Measurements from ENCODE around the gene KCNK1.

Gene KCNK1

DNA sequence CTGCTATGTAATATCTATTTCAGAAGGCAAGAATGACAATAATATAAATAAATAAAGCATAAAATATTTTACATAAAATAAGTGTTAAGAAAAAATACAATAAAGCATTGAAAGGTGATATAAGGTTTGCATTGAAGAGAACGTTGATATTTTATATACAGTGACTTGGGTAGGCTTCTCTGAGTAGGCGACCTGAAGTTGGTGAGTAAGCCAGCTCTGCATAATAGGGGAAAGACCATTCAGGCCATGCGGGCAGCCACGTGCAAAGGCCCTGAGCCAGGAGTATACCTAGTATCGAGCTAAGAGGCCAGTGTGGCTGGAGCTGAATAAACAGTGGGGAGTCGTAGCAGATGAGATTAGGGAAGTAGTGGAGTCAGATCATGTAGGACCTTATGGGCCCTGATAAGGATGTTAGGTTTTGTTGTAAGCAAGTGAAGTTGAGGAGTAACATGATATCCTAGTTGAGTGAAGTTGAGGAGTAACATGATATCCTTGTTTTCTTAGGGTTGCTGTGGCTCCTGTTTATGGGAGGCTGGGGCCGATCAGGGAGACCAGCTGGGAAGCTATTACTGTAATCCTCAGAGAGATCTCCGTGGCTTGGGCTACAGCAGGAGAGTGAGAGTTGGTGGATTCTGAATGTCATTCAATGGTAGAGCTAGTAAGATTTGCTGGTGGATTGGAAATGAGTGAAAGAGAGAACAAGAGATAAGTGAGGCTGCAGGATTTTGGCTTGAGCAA is 22.0 kb downstream of the KCNK1 start:
- no peak for DNase-seq (ENCODE audit: extremely low read depth in 1 of 2, low read depth in 1 of 2)

DNA sequence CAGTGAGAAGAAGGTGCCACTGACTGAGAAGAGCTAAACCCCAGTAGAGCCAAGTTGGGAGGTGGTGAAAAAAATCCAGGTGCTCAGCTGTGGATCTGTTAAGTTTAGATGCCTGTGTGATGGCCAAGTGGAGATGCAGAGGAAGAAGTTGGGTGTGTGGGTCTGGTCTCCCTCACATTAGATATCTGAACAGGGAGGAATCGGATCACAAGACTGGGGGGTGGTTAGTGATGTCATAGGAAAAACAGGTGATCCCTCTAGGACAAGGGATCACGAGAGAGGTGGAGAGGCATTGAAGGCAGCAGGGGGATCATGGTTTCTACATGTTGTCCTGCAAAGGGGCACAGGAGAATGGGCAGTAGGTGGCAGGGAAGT is 22.6 kb downstream of the KCNK1 start:
- no peak for DNase-seq (ENCODE audit: extremely low read depth in 1 of 2, low read depth in 1 of 2)

DNA sequence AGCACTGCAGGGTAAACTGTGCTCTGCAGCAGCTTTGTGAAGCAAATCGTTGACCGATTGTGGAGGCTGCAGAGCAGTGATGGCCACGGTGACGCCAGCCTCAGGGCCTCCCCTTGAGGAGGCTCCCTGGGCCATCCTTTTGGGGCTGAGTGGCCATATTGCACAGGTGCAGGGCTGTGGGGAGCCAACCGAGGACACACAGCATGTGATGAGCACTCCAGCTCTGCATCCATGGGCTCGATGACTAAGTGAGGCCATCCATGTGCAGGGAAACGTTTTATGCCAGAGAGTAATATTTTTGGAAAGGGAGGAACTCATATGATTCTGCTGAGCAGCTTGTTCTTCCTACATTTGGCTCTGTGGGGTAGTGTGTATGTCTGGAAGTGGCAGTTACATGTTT is 24.6 kb downstream of the KCNK1 start:
- DNase-seq (ENCODE audit: extremely low read depth in 1 of 2, low read depth in 1 of 2), result no peak

DNA sequence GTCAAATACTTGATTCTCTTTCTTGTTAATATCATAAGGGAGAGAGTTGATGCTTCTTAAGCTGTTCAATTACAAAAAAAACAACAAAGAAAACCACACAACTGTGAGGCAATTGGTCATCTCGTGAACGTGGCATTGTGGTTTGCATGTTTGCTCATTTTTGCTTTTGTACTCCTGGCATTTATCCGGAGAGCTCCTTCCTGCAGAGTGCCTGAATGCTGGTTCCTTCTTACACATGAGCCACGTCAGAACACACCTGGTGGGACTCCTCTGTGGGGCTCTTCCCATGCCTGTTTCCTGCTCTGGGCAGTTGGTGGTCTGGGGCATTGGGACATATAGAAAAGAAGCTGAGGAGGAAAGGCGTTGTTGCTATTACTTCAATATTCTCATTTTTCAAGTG is 25.7 kb downstream of the KCNK1 start:
- no peak for DNase-seq (ENCODE audit: extremely low read depth in 1 of 2, low read depth in 1 of 2)

DNA sequence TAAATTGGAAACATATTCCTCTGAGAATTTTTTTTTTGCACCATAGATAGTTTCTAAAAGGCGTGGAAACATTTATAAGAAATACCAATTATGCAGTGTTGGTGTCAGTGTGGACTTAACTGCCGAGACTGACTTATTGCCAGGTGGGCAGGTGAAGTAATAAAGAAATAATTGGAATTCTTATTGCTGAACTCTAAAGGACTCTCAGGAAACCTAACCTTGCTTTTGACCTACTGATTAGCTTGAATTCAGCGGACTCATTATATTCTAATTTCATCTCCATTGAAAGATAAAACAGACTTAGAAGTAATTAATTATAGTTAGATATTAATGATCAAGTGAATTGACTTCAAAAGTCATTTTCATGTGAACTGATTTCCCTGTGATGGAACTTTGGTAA is 26.3 kb downstream of the KCNK1 start:
- DNase-seq (ENCODE audit: extremely low read depth in 1 of 2, low read depth in 1 of 2), result no peak

DNA sequence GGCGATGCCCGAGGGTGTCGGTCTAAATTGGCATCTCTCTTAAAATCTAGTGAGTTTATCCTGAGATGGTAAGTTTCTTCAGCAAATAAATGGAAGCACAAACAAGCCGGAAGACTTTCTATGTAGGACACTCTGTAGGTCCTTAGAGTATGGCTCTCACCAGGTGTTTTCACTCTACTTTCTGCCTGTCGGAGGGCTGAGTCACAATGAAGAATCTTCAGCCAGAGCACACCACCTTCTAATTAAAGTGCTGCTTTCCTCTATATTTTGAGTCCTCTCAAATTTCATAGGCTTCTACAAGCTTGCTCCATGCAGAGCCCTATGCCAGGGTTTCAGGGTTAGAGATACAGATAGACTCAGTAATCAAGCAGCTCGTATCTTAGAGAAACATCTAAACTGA is 27.1 kb downstream of the KCNK1 start:
- no peak for DNase-seq (ENCODE audit: extremely low read depth in 1 of 2, low read depth in 1 of 2)

DNA sequence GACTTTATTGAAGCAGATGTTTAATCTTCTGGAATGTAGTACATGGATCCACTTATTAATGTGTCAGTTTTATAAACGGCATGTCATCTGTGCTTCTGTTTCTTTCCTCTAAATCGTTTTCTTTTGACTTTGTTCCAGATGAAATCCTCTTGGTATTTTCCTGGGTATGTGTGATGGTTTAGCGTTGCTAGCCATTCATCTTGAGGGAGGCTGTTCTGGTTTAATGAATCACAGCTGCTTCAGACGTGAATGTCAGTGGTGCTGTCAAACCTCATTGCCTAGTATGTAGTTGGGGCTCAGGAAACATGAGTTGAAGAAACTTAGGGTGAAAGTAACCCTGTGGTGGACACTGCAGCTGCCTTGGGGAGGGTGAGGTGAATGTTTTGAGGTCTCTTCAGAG is 33.2 kb downstream of the KCNK1 start:
- DNase-seq (ENCODE audit: extremely low read depth in 1 of 2, low read depth in 1 of 2), result no peak

DNA sequence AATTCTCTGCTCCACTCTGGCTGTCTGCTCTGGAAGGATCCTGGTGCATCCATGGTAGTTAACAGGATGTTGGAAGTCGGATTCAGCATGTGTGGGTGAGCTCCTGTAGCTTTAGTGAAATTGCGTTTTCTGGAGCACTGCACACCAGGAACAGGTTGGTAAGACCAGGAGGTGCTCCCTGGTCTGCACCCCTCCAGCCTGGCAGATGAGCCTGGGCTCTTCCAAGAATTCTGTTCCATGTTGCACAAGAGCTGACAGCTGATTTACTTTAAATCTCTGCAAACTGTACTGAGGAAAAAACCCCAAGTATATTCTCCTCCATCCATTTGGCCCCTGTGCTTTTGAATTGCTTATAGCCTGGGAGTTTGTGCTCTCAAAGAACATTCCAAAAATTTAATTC is 33.7 kb downstream of the KCNK1 start:
- DNase-seq (ENCODE audit: extremely low read depth in 1 of 2, low read depth in 1 of 2), result no peak

DNA sequence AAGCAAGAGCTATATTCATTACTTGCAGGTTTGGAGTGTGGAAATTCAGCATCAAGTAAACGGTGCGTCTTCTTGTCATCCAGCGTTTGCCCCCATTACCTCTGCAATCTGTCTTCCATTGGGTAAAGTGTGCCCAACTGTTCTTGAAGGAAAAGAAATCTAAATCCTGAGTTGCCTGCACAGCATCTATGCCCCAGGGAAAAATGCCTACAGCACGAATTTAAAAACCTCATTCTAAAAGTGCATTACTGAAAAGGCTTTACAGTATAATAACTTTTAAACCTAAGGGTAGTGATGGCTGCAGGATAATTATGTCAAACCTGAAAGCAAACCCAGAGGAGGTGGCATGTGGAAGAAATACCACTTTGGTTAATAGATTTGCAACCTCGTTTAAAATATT is 37.2 kb downstream of the KCNK1 start:
- DNase-seq (ENCODE audit: extremely low read depth in 1 of 2, low read depth in 1 of 2), result no peak

DNA sequence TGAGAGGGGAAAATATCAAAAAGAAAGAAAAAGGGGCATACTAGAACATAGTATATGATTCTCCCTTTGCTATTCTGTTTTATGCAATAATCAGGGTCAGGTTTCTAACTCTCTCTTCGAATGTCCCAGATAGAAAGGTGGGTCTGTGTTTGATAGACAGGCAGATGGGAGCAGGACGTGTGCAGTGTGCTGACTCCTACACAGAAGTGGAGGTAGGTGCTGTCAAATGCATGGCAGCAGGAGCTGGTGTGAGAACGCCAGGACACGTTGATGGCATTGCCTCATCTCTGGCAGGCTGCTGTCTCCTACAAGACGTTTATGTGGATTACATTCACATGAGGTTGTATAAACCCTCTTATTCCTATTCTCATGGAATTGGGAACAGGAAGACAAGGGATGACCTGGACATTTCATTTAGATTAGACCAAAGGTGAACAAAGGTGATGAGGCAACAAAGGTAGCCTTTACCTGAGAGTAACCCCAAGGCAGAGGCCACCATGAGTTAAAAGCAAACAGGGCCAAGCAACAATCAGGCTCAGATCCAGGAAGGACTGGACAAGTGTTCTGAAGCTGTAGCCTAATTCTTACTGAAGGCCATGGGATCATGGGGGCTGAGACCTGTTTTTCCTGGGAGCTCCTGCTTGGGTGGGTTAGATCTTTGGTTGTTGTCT is 37.8 kb downstream of the KCNK1 start:
- DNase-seq (ENCODE audit: extremely low read depth in 1 of 2, low read depth in 1 of 2), result no peak

DNA sequence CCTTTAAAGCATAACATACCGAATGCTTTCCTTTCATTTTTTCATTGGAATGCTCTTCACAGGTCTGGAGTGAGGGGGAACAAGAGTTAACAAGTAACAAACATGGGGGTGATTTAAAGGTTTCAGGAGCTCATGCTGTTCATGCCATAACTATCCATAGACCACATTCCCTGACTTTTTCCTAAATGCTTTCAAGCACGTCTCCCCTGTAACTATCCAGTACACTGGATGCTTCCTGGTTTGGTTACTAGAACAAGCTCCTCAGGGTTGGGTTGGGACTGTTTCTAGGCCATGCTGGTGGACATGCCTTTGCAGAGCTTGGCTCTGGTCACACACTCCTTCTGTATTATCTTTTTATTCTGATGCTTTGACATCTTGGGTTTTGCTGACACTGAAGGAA is 38.6 kb downstream of the KCNK1 start:
- DNase-seq (ENCODE audit: extremely low read depth in 1 of 2, low read depth in 1 of 2), result no peak

DNA sequence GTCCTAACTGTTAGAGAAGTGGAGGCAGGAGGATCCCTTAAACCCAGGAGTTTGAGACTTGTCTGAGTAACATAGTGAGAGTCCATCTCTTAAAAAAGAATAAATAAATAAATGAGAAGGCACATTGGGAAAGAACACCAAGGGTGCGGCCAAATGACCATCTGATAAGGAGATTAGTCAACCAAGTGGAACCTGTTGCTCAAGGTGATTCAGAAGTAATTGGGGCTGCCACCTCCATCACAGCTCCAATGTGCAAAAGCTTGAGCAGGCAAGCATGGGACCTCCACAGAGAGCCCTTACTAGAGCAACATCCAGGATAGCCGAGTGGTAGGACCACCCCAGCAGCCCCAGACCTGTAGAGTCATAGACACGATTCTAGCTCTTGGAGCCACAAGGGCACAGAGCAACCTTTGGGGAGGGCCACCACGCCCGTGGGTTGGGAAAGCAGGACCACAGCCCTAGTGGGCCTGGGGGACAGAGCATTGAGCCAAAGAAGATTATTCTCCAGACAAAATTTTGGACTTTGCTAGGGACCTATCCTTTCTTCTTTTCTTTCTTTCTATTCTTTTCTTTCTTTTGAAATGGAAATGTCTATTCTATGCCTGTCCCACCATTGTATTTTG is 40.9 kb downstream of the KCNK1 start:
- DNase-seq (ENCODE audit: extremely low read depth in 1 of 2, low read depth in 1 of 2), result no peak

DNA sequence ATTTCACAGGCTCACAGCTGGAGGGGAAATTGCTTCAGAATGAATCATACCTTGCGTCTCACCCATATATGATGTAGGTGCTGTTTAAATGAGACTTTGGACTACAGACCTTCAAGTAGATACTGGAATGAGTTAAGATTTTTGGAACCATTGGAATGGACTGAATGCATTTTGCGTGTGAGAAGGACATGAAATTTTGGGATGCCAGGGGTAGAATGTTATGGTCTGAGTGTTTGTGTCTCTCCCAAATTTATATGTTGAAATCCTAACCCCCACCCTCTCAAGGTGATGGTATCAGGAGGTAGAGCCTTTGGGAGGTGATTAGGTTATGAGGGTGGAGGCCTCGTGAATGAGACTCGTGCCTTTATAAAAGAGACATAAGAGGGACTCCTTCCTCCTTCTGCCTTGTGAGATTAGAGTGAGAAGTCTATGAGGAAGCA is 41.4 kb downstream of the KCNK1 start:
- no peak for DNase-seq (ENCODE audit: extremely low read depth in 1 of 2, low read depth in 1 of 2)

DNA sequence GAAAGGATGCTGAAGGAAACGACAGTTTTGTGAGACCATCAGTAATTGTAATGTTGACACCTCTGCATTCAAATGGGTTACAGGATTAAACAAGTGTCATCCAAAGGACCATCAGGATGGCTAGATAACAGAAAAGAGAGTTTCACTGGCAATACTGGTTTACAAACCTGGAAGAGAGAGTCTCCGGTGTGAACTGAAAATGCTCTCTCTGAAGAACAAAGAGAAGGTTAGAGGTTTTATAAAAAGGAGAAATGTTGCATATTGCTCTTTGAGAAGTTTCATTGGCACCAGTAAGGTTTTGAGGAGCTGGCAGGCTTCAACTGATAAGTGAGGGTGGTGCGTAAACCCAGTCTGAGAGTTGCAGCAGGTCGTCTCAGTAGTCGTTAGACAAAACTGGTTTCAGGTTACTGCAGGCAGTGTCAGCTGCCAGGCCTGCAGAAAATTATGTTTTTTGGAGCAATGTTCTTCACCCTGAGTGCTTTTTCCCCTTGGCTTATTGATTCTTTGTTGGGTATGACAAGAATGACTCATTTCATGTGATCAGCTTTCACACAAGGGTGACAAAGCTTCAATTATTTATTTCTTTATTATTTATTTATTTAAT is 42.2 kb downstream of the KCNK1 start:
- DNase-seq (ENCODE audit: extremely low read depth in 1 of 2, low read depth in 1 of 2), result no peak

DNA sequence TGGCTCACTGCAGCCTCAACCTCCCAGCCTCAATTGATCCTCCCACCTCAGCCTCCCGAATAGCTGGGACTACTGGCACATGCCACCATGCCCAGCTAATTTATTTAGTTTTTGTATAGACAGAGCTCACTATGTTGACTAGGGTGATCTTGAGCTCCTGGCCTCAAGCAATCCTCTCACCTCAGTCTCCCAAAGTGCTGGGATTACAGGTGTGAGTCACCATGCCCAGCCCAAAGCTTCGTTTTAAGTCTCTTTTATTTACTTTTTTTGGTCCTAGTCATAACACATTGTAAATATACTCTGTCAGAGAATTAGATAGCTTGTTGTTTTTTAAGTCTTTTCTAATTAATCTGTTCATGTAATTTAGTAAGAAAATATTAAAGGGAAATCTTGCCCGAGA is 42.8 kb downstream of the KCNK1 start:
- no peak for DNase-seq (ENCODE audit: extremely low read depth in 1 of 2, low read depth in 1 of 2)

DNA sequence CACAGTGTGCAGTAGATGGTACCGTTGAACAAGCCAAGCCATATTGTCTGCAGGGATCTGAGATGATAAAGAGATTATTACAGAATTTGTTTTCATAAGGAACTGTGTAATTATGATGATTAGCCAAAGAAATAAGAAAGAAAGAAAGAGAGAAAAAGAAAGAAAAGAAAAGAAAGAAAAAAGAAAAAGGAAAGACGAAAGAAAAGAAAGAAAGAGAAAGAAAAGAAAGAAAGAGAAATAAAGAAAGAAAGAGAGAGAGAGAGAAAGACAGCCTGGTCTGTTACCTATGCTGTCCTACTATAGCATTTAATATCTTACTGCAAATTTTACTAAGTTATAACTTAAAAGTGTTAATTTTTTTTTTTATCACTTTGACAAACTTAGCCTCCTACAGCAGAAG is 43.6 kb downstream of the KCNK1 start:
- no peak for DNase-seq (ENCODE audit: extremely low read depth in 1 of 2, low read depth in 1 of 2)

DNA sequence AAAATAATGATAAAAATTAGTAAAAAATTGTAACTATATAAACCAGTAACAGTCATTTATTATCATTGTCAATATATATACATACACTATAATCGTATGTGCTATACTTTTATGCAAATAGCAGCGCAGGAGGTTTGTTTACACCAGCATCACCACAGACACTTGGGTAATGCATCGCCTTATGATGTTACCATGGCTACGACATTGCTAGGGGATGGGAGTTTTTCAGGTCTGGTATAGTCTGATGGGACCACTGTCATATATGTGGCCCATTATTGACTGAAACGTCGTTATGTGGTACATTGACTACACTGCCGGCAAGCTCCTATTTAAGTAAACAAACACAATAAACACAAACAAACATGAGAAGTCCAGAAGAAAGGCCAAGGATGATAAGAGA is 45.6 kb downstream of the KCNK1 start:
- no peak for DNase-seq (ENCODE audit: extremely low read depth in 1 of 2, low read depth in 1 of 2)

DNA sequence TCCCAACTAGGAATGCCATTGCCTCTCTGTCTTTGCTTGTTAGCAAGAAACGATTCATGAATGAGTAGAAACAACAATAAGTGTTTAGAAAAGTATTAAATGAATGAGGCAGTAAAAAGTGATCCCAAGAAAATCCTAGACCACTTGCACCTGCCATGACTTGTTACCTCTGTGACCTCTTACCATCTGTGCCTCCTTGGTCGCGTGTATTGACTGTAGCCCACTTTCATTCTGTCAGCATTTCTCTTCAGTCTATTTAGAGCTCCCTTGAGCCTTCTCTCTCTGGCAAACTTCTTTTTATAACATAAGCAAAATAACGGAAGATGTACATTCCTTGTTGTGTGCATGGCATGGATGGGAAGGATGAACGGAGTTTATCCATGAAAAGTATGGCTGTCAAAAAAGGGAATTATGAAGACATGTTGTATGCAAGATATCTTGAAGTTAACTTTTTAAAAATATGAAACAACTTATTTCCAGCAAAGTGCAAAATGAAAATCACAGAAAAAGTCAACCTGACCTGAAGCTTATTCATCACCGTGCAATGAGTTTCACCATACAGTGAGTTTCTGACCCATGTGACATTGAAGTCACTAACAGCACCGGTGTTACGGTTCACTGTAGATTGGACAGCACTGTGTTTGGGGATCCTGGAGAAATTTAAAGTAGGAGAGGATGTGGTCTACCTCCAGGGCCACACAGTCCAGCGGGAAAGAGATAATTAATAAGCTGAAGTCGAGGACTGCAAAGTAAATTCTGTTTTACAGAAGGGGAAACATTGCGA is 47.7 kb downstream of the KCNK1 start:
- DNase-seq (ENCODE audit: extremely low read depth in 1 of 2, low read depth in 1 of 2), result no peak

DNA sequence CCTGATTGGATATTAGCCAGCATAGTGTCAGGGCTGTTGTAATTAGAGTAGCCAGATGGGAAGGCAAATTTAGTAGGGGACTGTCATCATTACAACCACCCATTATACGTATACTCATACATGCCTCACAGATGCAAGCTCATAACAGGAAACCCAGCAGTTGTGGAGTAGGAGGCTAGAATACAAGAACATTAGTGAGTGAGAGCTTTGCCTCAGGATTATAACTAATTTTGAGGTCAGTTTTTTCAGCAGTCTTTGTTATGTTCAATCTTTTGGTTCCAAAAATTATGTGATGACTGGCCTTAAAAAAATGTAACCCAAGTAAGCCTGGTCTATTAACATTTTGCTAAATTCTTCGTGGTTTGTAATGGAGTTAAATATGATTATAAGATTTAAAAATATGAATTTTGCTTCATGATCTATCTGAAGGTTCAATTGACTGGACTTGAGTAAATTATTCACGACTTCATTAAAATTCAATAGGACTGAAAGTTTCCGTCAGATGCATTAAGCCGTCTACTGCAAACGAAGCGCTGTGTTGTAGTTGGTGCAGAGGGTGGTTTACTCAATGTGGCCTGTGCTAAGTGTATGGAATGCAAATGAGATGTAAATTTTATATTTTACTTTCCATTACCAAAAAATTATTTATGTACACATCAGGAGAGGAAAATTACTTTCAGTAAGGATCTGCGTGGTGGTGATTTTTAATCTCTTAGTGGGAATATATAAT is 48.8 kb downstream of the KCNK1 start:
- DNase-seq (ENCODE audit: extremely low read depth in 1 of 2, low read depth in 1 of 2), result no peak

DNA sequence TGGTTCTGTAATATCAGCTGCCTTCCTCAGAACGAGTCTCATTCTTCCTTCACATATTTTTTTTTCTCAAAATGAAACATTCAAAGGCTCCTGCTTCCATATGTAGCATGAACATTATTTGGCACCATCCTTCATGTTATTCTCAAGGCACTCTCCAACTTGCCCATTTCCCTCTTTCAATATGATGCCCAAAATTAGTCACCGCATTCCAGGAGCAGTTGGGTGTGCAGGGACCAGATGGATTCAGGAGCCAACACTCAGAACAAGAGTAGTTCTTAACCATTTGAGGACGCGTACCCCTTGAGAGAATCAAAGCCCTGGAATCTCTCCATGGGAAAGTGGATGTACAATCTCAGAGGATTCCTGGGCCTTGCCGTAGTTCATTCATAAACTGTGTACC is 50.3 kb downstream of the KCNK1 start:
- DNase-seq (ENCODE audit: extremely low read depth in 1 of 2, low read depth in 1 of 2), result no peak

Measured in activated CD8-positive, alpha-beta memory T cell treated with anti-CD3 and anti-CD28 coated beads for 1 hour (primary cell).